SJCRH30 (cell line): ENCODE measurements around the gene PIGK. TPM values are rescaled to one million over a fixed set of nuclear protein-coding genes. Genes with fewer than 3 reads are reported as not detected.
"Not testable (repeated sequence)": the region's sequence is repeated elsewhere in the genome, so short reads cannot be mapped to it uniquely, and the experiment has no call there.

ENCODE experiments used
- DNase-seq, 2 experiments: peaks; one replicate each; pipeline ENCODE4 v3.0.0-alpha.2; 2015 to 2020
- H3K27ac ChIP-seq: fragments of 250-450 bp; sonication (Bioruptor Pico); 2 replicates; pipeline ENCODE4 v1.5.1; 2020; ENCODE audit warnings: mild to moderate bottlenecking, moderate library complexity
- H3K27me3 ChIP-seq: fragments of 250-450 bp; sonication (Bioruptor Pico); 2 replicates; pipeline ENCODE4 v1.5.1; 2020; ENCODE audit warnings: mild to moderate bottlenecking, moderate library complexity
- H3K36me3 ChIP-seq: fragments of 250-450 bp; sonication (Bioruptor Pico); 2 replicates; pipeline ENCODE4 v1.5.1; 2020; ENCODE audit warnings: mild to moderate bottlenecking, moderate library complexity
- H3K4me1 ChIP-seq: fragments of 250-450 bp; sonication (Bioruptor Pico); 2 replicates; pipeline ENCODE4 v1.5.1; 2020; ENCODE audit warnings: mild to moderate bottlenecking, moderate library complexity
- H3K4me3 ChIP-seq: fragments of 250-450 bp; sonication (Bioruptor Pico); 2 replicates; pipeline ENCODE4 v1.5.1; 2020; ENCODE audit warnings: mild to moderate bottlenecking, moderate library complexity
- H3K9me3 ChIP-seq: fragments of 250-450 bp; sonication (Bioruptor Pico); replicated peaks from 2 replicates; pipeline ENCODE4 v1.5.1; 2020; ENCODE audit warnings: mild to moderate bottlenecking, moderate library complexity
- total RNA-seq: library from RNA; depleted of rRNA; stranded (reverse); fragments of >200 nt; shearing (Covaris generic); gene quantifications from 2 replicates; pipeline ENCODE4 v1.2.3, GENCODE V29; 2014

The PIGK gene
- total RNA-seq, 1 experiment from 2014 or later = 40.7 TPM

DNA sequence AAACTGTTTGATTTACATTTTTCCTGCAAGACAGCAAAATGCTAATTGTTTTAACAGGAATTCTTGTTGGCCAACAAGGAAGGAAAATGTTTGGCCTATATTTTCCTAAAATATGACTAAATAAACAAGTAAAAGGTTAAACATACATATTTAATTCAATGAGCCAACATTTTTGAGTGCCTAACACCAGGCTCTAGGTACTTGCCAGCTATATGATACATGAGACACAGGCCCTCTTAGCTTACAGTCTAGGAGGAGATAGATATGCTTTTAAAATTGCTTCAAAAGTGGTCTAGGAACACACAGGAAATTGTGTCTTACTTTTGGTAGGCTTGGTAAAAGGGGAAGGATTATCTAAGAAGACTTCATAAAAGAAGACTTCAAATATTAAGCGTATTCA, 50.9 kb downstream of the PIGK start:
- Histone ChIP-seq H3K27me3 (no peaks in the 10 kb centered on the region), H3K36me3 (peaks cover 3% of the 10 kb centered on the region), H3K9me3 (peaks cover 2% of the 10 kb centered on the region; the same call in 1 of the 2 replicates), H3K4me1 (no peaks in the 10 kb centered on the region), H3K27ac (no peak overlapping the region), H3K4me3 (no peak overlapping the region)
- no peak for DNase-seq

- peaks cover 3% of the 10 kb centered on the region; the same call in 1 of the 2 replicates for H3K9me3 ChIP-seq
- DNase-seq = no peak
- no peak overlapping the region for H3K4me3 ChIP-seq
- H3K36me3 ChIP-seq = peaks cover 25% of the 10 kb centered on the region
- no peak overlapping the region for H3K27ac ChIP-seq
- no peaks in the 10 kb centered on the region for H3K4me1 ChIP-seq
- H3K27me3 ChIP-seq = no peaks in the 10 kb centered on the region
Observed at GRCh38 chr1:77164434-77164944, 54.7 kb downstream of the PIGK start.

GRCh38 chr1:77159706-77160105, 59.5 kb downstream of the PIGK start:
- H3K4me3 ChIP-seq, H3K27me3 ChIP-seq, H3K4me1 ChIP-seq, H3K27ac ChIP-seq, H3K9me3 ChIP-seq, DNase-seq: not testable (repeated sequence)
- H3K36me3 ChIP-seq = peaks cover 27% of the 10 kb centered on the region

DNA sequence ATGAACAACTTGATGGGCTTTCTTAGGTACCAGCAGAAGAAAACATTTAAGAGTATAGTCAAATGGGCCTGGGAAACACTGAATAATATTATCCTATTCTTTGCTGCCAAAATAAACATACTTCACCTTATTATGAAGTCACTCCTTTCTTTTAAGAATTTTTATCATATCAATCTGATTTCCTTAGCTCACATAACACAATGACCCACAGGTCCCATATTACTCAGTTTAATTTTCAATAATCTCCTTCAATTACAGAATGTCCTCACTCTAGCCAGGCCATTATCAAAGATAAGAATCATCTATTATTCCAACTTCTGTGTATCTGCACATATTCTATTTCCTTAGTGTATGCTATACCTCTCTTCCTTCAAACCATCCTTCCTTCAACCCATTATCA, 63.0 kb downstream of the PIGK start:
- Histone ChIP-seq H3K27ac (no peak overlapping the region), H3K9me3 (peaks cover 5% of the 10 kb centered on the region; the same call in 1 of the 2 replicates), H3K36me3 (peaks cover 12% of the 10 kb centered on the region; the same call in 1 of the 2 replicates), H3K4me1 (no peaks in the 10 kb centered on the region), H3K27me3 (no peaks in the 10 kb centered on the region), H3K4me3 (no peak overlapping the region)
- no peak for DNase-seq

GRCh38 chr1:77146270-77146669, 73.0 kb downstream of the PIGK start:
- Histone ChIP-seq H3K36me3 (0 out of 2 replicates have a peak, but pooled peaks cover 4% of the 10 kb centered on the region), H3K27me3 (no peaks in the 10 kb centered on the region), H3K4me1 (no peaks in the 10 kb centered on the region), H3K9me3 (no peaks in the 10 kb centered on the region), H3K27ac (no peak overlapping the region), H3K4me3 (no peak overlapping the region)
- DNase-seq = no peak

- Histone ChIP-seq H3K9me3 (no peaks in the 10 kb centered on the region), H3K27ac (no peak overlapping the region), H3K4me1 (no peaks in the 10 kb centered on the region), H3K36me3 (0 out of 2 replicates have a peak, but pooled peaks cover 4% of the 10 kb centered on the region), H3K4me3 (no peak overlapping the region), H3K27me3 (no peaks in the 10 kb centered on the region)
- peak in 1 of 2 experiments; percentile 42 for DNase-seq
Observed at GRCh38 chr1:77143529-77144121, 75.6 kb downstream of the PIGK start.

GRCh38 chr1:77139389-77139788, 79.8 kb downstream of the PIGK start:
- H3K4me3 ChIP-seq = no peak overlapping the region
- no peaks in the 10 kb centered on the region; the same call in 1 of the 2 replicates for H3K9me3 ChIP-seq
- H3K4me1 ChIP-seq = no peaks in the 10 kb centered on the region
- H3K27ac ChIP-seq = no peak overlapping the region
- peaks cover under 1% of the 10 kb centered on the region; the same call in 1 of the 2 replicates for H3K36me3 ChIP-seq
- no peaks in the 10 kb centered on the region for H3K27me3 ChIP-seq
- no peak for DNase-seq

DNA sequence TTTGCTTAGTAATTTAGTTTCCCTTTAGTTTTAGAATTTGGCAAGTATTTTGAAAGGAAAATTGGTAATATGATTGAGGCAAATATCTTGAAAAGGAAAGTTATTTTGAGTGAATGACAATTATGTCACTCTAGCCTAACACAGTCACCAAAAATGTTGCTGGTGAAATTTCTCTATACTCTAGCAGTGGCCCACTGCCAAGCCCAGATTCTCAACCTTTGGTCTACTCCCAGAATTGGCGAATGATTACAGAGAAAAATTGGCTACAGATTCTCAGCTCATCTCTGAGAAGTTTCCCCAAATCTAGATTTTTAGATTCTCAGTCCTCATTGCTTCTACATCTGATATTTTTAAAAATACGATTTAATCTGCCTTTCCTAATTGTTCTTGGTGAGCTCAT, 84.9 kb downstream of the PIGK start:
- Histone ChIP-seq H3K27me3 (no peaks in the 10 kb centered on the region), H3K27ac (no peak overlapping the region), H3K36me3 (no peaks in the 10 kb centered on the region; the same call in 1 of the 2 replicates), H3K4me1 (no peaks in the 10 kb centered on the region), H3K4me3 (no peak overlapping the region), H3K9me3 (no peaks in the 10 kb centered on the region; the same call in 1 of the 2 replicates)
- no peak for DNase-seq

DNA sequence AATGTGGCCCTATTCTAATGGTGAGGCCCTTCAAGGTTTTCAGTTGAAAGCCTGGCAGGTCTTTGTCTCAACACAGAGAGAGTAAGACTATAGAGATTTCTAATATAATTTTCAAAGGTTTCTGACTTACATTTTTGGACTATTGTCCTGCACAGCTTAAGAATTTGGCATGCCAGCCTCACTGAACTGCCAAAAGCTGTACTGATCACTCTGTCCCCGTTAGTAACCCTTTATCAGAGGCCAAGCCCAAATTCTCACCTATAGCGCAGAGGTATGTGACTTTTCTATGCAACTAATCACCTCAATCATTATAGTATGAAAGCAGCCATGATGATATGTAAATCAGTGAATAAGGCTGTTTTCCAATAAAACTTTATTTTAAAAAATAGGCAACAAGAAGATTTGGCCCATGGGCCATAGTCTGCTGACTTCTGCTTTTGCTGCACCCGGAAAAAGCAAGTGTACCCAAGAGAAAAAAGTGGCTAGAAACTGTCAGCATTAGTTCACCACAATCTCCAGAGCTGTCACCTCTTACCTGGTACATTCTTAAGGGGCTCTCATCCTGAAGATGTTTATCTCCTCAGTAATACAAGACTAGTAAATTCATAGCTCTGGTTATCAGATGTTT, 85.4 kb downstream of the PIGK start:
- Histone ChIP-seq H3K9me3 (no peaks in the 10 kb centered on the region; the same call in 1 of the 2 replicates), H3K4me3 (no peak overlapping the region), H3K36me3 (no peaks in the 10 kb centered on the region; the same call in 1 of the 2 replicates), H3K4me1 (no peaks in the 10 kb centered on the region), H3K27ac (no peak overlapping the region), H3K27me3 (no peaks in the 10 kb centered on the region)
- DNase-seq = no peak

GRCh38 chr1:77126307-77126706, 92.9 kb downstream of the PIGK start:
- Histone ChIP-seq H3K9me3 (no peaks in the 10 kb centered on the region), H3K27ac (no peak overlapping the region), H3K4me1 (no peaks in the 10 kb centered on the region), H3K4me3 (no peak overlapping the region), H3K36me3 (peaks cover 3% of the 10 kb centered on the region; the same call in 1 of the 2 replicates), H3K27me3 (no peaks in the 10 kb centered on the region)
- peak; percentile 46 to 82 for DNase-seq

DNA sequence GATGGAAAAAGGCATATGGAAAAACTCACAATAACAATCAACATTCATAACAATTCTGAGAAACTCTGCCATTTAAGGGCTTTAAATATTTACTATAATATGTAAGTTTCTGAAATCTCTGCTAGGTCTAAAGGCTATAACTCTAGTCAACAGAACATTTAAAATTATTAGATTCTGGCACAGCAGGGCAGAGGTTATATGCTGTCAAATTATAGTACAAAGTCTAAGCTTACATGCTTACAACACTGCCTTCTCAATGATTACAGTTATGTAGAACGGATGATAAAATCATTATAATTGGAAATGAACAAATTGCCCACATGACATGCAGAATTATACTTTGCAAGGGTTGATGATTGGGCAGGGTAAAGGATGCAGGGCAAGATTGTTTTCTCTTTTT, 97.7 kb downstream of the PIGK start:
- Histone ChIP-seq H3K9me3 (no peaks in the 10 kb centered on the region), H3K36me3 (peaks cover 3% of the 10 kb centered on the region; the same call in 1 of the 2 replicates), H3K27me3 (no peaks in the 10 kb centered on the region), H3K4me1 (no peaks in the 10 kb centered on the region), H3K27ac (no peak overlapping the region), H3K4me3 (no peak overlapping the region)
- no peak for DNase-seq

DNA sequence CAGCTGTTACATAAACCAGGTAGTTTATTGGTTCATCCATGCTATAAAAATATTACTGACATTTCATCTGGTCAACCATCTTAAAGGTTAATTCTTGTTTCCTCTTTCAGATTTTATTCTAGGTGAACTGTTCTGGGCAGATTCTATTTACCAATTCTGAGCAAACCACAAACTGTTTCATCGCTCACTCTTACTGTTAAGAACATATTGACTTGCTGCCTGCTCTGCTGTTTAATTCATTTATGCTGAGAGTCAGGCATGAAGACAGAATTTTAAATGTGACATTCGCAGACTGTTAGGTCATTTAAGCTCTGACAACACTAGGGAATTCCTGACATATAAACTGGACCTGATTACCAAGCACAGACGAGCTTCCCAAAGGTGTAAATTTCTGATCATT, 98.3 kb downstream of the PIGK start:
- Histone ChIP-seq H3K27ac (no peak overlapping the region), H3K4me3 (no peak overlapping the region), H3K36me3 (peaks cover 3% of the 10 kb centered on the region; the same call in 1 of the 2 replicates), H3K4me1 (no peaks in the 10 kb centered on the region), H3K27me3 (no peaks in the 10 kb centered on the region), H3K9me3 (no peaks in the 10 kb centered on the region)
- DNase-seq = no peak

GRCh38 chr1:77118712-77119111, 100.5 kb downstream of the PIGK start:
- Histone ChIP-seq H3K27me3 (no peaks in the 10 kb centered on the region), H3K4me1 (no peaks in the 10 kb centered on the region), H3K9me3 (no peaks in the 10 kb centered on the region), H3K36me3 (peaks cover 3% of the 10 kb centered on the region; the same call in 1 of the 2 replicates), H3K27ac (no peak overlapping the region), H3K4me3 (no peak overlapping the region)
- no peak for DNase-seq

GRCh38 chr1:77104672-77105071, 114.6 kb downstream of the PIGK start:
- Histone ChIP-seq H3K4me3 (no peak overlapping the region), H3K9me3 (no peaks in the 10 kb centered on the region), H3K4me1 (no peaks in the 10 kb centered on the region), H3K27ac (no peak overlapping the region), H3K27me3 (no peaks in the 10 kb centered on the region), H3K36me3 (no peaks in the 10 kb centered on the region)
- no peak for DNase-seq

DNA sequence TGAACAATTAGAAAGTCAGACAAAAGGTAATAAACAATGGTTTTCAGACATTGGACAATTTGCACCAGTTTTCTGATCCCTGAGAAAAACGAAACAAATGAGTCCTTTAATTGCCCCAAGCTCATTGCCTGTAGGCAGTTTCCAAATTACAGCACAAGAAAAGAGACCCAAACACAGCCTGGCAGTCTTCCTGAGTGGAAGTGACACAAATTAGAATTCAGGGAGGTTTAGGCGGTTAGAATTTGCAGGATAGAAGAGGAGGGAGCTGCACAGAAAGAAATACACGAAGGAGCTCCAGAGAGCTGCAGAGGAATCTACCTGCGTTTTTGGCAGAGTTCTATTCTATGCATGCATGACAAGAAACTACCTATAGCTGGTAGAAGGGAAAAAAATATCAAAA, 115.7 kb downstream of the PIGK start:
- Histone ChIP-seq H3K36me3 (no peaks in the 10 kb centered on the region), H3K27me3 (no peaks in the 10 kb centered on the region), H3K4me1 (no peaks in the 10 kb centered on the region), H3K4me3 (no peak overlapping the region), H3K27ac (no peak overlapping the region), H3K9me3 (no peaks in the 10 kb centered on the region)
- no peak for DNase-seq
